ENCODE data around the gene NAIP.
"Not testable (repeated sequence)": the region's sequence is repeated elsewhere in the genome, so short reads cannot be mapped to it uniquely, and the experiment has no call there.

NAIP gene

DNA sequence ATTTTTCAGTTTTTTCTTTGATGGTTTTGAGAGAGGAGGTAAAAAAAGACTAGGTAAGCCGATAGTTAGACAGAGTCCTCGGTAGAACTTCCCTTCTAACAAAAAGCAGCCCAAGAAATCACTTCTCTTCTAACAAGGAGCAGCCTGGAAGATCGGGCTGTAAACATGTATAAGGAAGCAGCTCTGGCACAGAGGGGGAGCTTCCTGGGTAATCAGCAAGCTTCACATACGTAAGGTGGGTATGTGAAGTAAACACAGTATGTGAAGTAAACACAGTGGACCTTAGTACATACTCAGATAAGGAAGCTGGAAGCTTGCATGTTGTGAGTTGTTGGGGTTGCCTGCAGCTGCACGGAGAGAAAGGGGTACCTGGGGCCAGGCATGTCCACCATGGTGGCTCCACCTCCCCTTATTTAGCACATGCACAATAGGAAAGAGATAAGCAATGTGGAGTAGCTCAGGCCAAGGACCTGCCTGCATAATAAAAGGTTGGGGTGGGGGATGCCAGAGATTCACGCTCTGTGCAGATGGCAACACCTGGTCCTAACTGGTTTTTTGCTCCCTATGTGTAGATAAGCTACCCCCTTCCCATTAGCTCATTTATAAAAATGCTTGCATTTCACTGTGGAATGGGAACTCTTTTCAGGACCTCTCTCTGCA, 93.3 kb downstream of the NAIP start:
- not testable (repeated sequence) for H3K4me3 ChIP-seq (ENCODE audit: low read depth, low read length)

DNA sequence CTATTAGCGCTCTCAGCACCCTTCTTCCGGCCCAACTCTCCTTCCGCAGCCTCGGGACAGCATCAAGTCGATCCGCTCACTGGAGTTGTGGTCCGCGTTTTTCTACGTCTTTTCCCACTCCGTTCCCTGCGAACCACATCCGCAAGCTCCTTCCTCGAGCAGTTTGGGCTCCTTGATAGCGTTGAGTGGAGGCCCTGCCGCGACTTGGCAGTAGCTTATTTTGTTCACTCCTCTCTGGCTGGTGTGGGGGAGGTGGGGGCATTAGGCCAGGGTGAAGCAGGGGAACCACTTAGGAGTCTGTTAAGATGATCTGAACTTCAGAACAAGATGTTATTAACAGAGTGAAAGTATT, 100.0 kb downstream of the NAIP start:
- H3K4me3 ChIP-seq (ENCODE audit: low read depth, low read length): not testable (repeated sequence)
